Measurements from ENCODE around the gene PRR23E. TPM values are rescaled to one million over a fixed set of nuclear protein-coding genes. Genes with fewer than 3 reads are reported as not detected.

Gene PRR23E
- total RNA-seq, 1 experiment from 2014 or later: not detected

- ATAC-seq (no peak), DNase-seq (ENCODE audit: low read depth, low spot score) (no peak)
- no peak for TF ChIP-seq POLR2AphosphoS5 (IDR thresholded peaks at IDR 0.05; ENCODE audit: low read depth, low read length)
- no peak for TF ChIP-seq TCF7L2 (IDR thresholded peaks at IDR 0.05; ENCODE audit: low read depth, low read length)
- no peak for TF ChIP-seq REST (IDR thresholded peaks at IDR 0.05; ENCODE audit: insufficient read depth in 1 of 2, low read depth in 2 of 2, low read length in 1 of 2)
- no peak for TF ChIP-seq SIN3A (IDR thresholded peaks at IDR 0.05; ENCODE audit: borderline replicate concordance, insufficient read depth, low read depth, low read length)
- TF ChIP-seq CTCF (IDR thresholded peaks at IDR 0.05): no peak
- Histone ChIP-seq H3K36me3 (ENCODE audit: control insufficient read depth, insufficient read depth, low read length) (no peaks in the 10 kb centered on the region), H3K27me3 (ENCODE audit: control insufficient read depth, insufficient read depth, low read length) (peaks cover 18% of the 10 kb centered on the region), H3K4me1 (ENCODE audit: control insufficient read depth, insufficient read depth, low read length) (no peaks in the 10 kb centered on the region), H3K27ac (ENCODE audit: low read length) (no peak overlapping the region), H3K9me3 (ENCODE audit: control insufficient read depth, insufficient read depth, low read depth, low read length) (no peaks in the 10 kb centered on the region), H3K4me3 (ENCODE audit: low read depth in 2 of 2, low read length in 2 of 2) (no peak overlapping the region)
- no TSS peak for BruUV-seq (replicated peaks)
- CTCF ChIA-PET: no interaction called here
- in situ Hi-C loops (cut with HindIII; ENCODE audit: low pct_unique_long_range_greater_than_20kb, low sequenced_read_pairs) (no loop called here), intact Hi-C loops (cut with micrococcal nuclease; ENCODE audit: unreplicated experiment) (no loop called here)
- POLR2A ChIA-PET: no interaction called here
Measured at GRCh38 chr3:127212711-127213110, 19.8 kb downstream of the PRR23E start.

GRCh38 chr3:127213381-127213918, 20.5 kb downstream of the PRR23E start:
- DNase-seq (ENCODE audit: low read depth, low spot score) (no peak), ATAC-seq (no peak)
- POLR2A ChIA-PET: no interaction called here
- Histone ChIP-seq H3K4me1 (ENCODE audit: control insufficient read depth, insufficient read depth, low read length) (no peaks in the 10 kb centered on the region), H3K4me3 (ENCODE audit: low read depth in 2 of 2, low read length in 2 of 2) (no peak overlapping the region), H3K36me3 (ENCODE audit: control insufficient read depth, insufficient read depth, low read length) (no peaks in the 10 kb centered on the region), H3K27me3 (ENCODE audit: control insufficient read depth, insufficient read depth, low read length) (peaks cover 24% of the 10 kb centered on the region), H3K27ac (ENCODE audit: low read length) (no peak overlapping the region), H3K9me3 (ENCODE audit: control insufficient read depth, insufficient read depth, low read depth, low read length) (no peaks in the 10 kb centered on the region)
- in situ Hi-C loops (cut with HindIII; ENCODE audit: low pct_unique_long_range_greater_than_20kb, low sequenced_read_pairs): no loop called here
- CTCF ChIA-PET: no interaction called here
- BruUV-seq (replicated peaks): no TSS peak
- TF ChIP-seq REST (IDR thresholded peaks at IDR 0.05; ENCODE audit: insufficient read depth in 1 of 2, low read depth in 2 of 2, low read length in 1 of 2) (no peak), SIN3A (IDR thresholded peaks at IDR 0.05; ENCODE audit: borderline replicate concordance, insufficient read depth, low read depth, low read length) (no peak), POLR2AphosphoS5 (IDR thresholded peaks at IDR 0.05; ENCODE audit: low read depth, low read length) (no peak), TCF7L2 (IDR thresholded peaks at IDR 0.05; ENCODE audit: low read depth, low read length) (no peak), CTCF (IDR thresholded peaks at IDR 0.05) (no peak)
- intact Hi-C loops (cut with micrococcal nuclease; ENCODE audit: unreplicated experiment): no loop called here

Measured in Panc1 (cell line).